ENCODE measurements around the gene NFXL1. TPM values are rescaled to one million over a fixed set of nuclear protein-coding genes. Genes with fewer than 3 reads are reported as not detected.

NFXL1 gene
- polyA plus RNA-seq, 4 donors: 19.9 to 28.6 (median 28.1) TPM

DNA sequence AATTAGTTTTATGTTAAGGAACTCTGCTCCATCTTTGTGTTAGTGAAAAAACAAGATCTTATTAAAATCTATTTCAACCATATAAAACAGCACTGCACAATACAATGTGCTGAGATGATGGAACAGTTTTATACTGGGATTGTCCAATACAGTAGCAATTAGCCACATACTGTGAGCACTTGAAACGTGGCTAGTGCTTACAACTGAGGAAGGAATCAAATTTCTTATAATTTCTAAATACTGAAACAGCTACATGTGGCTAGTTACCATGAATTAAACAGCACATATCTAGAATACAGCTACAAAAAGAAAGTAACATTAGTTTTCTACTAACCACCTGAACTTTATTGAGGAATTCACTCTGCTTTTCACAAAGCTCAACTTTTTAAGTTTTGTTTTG, 14.7 kb downstream of the NFXL1 start:
- no peak for DNase-seq (ENCODE audit: low read depth in 4 of 4, low spot score in 3 of 4)

DNA sequence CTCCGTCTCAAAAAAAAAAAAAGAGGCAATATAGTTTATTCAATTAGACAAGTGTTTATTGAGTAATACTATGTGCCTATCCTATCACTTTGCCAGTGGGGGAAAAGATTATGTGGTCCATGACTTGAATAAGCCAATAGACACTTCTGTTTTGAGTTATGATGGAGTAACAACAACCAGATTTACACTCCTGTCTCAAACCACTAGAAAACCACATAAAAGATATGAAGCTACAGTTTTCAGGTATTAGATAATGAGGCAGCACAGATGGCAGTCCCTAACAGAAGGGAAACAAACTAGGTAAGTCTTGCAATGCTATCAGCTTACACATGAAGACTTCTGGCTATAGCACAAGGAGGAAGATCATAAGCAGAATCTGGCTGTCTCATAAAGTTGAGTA, 22.5 kb downstream of the NFXL1 start:
- DNase-seq (ENCODE audit: low read depth in 4 of 4, low spot score in 3 of 4): no peak

DNA sequence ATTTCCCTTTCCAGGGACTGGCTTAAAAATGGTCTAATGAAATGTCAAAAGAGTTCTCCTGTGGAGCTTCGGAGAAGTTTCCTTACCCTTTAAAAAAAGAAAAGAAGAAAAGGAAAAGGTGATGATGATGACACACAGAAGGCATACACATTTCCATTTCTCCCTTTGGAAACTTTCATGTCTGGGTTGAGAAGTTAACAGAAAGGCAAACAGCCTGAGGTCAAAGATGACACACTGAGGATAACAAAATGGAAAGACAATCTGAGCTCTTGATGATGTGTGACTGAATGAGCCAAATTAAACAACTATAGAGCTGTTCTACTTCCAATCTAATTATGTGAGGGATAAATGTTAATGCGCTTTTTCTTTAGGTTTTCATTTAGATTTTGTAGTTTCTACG, 32.2 kb downstream of the NFXL1 start:
- DNase-seq (ENCODE audit: low read depth in 4 of 4, low spot score in 3 of 4): no peak

DNA sequence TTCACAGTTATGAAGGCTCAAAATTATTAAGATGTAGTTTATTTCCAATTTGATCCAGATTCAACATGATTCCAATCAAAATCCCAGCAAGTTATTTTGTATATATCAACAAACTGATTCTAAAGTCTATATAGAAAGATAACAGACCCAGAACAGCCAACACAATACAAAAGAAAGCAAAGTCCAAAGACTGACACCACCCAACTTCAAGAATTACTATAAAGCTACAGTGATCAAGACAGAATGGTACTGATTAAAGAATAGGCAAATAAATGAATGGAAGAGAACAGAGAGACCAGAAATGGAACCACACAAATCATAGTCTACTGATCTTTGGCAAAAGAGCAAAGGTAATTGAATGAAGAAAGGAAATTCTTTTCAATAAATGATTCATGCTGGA, 34.9 kb downstream of the NFXL1 start:
- DNase-seq (ENCODE audit: low read depth in 4 of 4, low spot score in 3 of 4): no peak

DNA sequence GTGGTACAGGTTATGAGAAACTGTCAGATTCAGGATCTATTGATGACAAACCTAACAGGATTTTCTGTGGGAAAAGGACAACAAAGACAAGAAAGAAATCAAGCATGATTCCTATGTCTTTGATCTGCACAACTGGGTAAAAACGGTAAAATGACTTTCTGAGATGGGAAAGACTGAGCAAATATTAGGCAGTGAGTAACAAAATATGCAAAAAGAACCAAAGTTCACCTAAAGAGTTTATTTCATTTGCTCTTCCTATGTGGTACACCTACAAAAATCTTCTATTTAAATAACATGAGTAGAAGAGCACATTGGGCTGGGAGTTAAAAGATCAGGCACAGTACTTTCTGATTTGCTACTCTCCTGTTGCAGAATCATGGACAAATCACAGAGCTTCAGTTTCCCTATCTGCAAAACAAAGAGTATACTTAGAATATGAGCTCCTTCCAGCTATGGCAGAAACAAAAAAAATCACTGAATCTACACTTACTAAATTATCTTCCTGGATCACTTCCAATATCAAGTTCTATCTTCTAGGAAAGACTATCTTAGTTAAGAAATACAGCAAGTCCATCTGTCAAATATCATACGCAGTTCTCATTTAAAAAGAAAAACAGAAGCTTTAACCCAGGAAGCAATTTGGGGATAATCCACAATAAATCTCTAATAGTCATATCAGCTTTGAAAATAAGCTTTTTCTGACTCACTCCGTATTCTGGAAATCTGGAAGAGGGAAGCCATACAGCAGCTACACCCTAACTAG, 37.4 kb downstream of the NFXL1 start:
- DNase-seq (ENCODE audit: low read depth in 4 of 4, low spot score in 3 of 4): no peak

DNA sequence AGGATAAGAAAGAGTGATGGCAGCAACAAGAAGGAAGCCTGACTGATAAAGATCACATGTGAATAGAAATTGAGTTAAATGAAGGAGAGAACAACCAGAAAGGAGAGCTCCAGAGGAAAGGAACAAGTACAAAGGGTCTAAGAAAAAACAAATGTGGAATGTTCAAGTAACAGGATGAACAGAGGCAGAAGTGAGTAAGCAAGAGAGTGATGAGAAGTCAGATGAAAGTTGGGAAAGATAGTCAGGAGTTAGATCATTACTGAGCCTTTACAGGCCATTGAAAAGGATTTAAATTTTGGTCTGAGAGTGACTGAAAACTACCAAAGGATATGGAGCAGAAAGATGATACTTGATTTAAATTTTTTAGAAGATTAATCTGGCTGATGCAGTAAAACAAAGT, 38.1 kb downstream of the NFXL1 start:
- DNase-seq (ENCODE audit: low read depth in 4 of 4, low spot score in 3 of 4): no peak

DNA sequence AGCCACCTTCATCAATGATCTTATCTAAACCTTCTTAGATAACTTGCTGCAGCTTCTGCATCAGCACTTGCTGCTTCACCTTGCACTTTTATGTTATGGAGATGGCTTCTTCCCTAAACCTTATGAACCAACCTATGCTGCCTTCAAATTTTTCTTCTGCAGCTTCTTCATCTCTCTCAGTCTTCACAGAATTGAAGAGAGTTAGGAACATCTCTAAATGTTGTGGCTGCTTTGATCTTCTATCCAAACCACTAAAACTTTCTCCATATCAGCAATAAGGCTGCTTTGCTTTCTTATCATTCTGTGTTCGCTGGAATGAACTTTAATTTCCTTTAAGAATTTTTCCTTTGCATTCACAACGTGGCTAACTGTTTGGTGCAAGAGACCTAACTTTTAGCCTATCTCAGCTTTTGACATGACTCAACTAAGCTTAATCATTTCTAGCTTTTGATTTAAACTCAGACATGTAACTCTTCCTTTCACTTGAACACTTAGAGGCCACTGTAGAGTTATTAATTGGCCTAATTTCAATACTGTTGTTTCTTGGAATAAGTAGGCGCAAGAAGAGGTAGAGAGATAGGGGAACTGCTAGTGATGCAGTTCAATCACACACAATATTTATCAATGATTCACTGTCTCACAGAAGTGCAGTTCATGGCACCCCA, 40.4 kb downstream of the NFXL1 start:
- DNase-seq (ENCODE audit: low read depth in 4 of 4, low spot score in 3 of 4): no peak

DNA sequence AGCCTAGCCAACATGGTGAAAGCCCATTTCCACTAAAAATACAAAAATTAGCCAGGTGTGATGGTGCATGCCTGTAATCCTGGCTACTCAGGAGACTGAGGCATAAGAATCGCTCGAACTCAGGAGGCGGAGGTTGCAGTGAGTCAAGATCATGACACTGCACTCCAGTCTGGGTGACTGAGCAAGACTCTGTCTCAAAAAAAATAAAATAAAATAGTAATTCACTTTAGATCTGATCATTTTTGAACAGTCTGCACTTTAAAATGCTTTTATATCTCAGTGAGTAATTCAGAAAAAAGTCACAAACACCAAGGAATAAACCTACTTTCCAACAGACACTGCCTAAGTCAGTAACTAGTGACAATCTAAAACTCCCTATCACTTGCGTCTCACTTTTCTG, 50.9 kb downstream of the NFXL1 start:
- no peak for DNase-seq (ENCODE audit: low read depth in 4 of 4, low spot score in 3 of 4)

DNA sequence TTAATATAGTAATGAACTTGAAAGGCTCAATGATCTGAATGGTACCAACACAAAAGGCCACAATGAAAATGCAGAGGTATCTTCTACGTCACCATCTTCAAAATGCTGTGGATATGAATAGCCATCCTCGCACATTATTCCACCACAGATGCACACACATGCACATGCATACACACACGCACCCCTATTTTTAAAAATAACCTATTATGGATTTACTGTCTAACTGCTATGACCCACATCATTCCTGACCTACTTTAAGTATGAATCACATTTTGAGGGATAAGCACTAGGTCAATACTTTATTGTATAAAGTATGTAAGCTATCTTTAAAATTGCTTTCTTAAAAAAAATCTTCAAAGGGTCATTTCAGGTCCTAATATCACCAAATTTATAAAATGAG, 52.1 kb downstream of the NFXL1 start:
- DNase-seq (ENCODE audit: low read depth in 4 of 4, low spot score in 3 of 4): no peak

DNA sequence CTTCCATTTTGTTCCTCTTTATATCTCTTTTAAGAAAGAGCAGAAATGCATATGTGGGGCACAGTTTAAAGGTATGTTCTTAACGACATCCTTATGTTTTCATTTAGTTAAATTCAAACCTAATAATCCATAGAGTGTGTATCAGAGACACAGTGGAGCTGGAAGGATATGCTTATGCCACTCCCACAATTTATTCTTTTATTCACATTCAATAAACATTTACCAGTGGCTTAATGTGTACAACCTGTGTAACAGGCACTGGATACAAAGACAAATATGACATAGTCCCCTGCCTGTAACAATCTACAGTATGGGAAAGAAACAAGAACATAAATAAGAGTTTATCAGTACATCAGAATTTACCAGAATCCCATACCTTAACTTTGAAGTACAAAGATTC, 54.1 kb downstream of the NFXL1 start:
- DNase-seq (ENCODE audit: low read depth in 4 of 4, low spot score in 3 of 4): no peak

DNA sequence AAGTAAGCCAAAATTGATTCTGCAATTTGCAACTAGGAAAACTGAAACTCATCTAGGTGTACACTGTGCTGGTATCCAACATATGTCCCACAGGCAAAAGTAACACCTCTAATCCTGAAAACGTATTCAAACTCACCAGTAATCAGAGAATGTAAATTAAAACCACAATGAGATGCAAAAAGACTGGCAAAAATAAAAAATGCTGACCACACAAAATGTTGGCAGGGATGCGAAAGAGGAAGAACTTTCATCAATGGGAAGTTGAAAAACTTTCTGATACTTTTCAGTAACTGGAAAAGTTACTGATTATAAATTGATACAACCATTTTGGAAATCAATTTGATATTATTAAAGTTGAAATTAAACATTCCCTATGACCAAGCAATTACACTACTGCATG, 56.4 kb downstream of the NFXL1 start:
- no peak for DNase-seq (ENCODE audit: low read depth in 4 of 4, low spot score in 3 of 4)

DNA sequence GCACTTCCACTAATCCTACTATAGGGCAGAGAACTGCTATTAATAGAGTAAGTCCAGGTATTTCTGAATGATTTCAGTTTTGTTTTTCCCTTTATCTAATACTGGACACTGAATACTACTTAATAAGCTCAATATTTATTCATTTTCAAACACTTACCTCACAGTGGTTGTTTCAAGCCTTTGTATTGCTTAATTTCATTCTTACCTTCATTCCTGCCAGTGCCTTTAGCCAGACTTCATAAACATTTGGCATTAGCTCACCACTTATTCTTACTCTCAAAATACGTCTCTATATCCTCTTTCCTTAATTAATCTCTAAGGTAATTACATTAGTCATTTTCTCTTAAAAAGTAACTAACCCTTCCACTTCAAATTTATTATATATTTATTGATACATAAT, 57.7 kb downstream of the NFXL1 start:
- DNase-seq (ENCODE audit: low read depth in 4 of 4, low spot score in 3 of 4): no peak

DNA sequence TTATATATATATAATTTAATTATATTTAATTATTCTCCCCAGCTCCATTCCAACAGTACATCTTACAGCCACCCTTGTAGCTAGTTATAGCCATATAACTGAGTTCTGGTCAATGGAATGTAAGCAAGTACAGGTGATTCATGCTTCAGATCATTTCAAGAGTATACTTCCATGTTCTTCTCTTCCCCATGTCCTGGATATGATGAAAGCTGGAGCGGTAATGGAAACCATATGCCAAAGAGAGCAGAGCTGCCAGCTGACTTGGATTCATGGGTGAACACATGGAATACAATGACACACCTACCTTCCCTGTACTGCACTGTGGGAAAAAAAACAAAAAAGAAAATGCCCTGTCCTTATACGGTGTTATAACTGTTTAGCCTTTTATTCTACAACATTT, 59.0 kb downstream of the NFXL1 start:
- no peak for DNase-seq (ENCODE audit: low read depth in 4 of 4, low spot score in 3 of 4)

DNA sequence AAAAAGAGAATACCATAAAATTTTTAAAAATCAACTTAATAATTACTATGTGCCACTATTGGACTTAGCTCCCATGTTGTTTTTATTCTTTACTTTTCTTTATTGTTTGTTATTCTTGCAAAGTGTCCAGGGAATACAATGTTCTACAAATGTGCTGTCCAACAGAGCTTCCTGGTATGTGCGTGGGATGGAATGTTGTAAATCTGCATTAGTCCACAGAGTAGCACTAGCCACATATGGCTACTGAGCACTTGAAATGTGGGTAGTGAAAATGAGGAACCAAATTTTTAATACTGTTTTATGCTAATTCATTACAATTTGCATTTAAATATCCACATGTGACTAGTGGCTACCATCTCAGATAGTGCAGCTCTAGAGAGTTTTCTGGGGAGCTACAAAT, 62.2 kb downstream of the NFXL1 start:
- peak in 1 of 4 donors; percentile 18 for DNase-seq (ENCODE audit: low read depth in 4 of 4, low spot score in 3 of 4)

DNA sequence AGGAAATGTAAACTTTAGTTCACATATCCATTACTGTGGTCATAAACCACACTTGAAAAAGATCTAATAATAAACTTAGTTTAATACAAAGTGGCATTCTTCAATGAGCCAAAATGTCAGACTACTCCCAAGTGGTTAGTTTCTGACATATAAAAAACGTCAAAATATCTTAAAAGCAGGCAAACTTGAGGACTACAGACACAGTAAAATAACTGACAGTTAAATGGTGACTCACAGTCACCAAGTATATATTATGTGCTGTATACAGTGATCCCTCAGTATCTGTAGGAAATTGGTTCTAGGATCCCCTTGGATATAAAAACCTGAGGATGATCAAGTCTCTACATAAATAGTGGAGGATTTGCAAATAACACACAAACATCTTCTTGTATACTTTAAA, 64.9 kb downstream of the NFXL1 start:
- no peak for DNase-seq (ENCODE audit: low read depth in 4 of 4, low spot score in 3 of 4)

DNA sequence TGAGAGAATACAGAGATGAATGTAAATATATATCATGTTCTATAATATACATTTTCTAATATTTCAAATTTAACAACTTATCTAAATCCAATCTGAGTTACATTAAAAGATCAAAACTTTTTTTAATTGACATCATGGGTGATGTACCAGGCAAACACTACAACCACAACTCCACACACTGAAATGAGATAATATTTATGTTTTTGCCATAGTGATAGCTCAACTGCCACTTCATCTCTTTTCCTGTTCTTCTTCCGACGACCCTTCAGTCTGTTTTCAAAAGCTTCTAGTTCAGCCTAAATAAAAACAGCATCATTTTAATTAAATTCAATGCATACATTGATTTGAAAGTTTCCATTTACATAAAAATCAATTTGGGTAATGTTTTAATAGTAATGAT, 66.3 kb downstream of the NFXL1 start:
- DNase-seq (ENCODE audit: low read depth in 4 of 4, low spot score in 3 of 4): no peak

DNA sequence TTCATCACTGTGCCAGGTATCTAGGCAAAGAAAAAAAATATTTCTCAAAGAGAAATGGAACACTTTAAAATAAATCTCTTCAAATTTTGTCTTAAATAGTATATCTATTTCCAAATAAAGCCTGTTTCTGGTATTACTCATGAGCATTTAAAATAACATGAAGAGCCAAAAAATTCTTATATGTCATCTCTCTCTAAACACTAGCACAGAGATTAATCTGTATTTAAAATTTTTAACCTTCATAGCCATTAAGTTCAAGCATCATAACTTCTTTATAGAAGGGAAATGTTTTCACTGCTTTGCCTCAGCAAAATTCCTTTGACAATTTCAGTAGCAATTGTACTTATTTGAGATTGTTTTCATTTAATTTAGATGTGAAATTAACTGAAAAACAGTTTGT, 71.4 kb downstream of the NFXL1 start:
- no peak for DNase-seq (ENCODE audit: low read depth in 4 of 4, low spot score in 3 of 4)

DNA sequence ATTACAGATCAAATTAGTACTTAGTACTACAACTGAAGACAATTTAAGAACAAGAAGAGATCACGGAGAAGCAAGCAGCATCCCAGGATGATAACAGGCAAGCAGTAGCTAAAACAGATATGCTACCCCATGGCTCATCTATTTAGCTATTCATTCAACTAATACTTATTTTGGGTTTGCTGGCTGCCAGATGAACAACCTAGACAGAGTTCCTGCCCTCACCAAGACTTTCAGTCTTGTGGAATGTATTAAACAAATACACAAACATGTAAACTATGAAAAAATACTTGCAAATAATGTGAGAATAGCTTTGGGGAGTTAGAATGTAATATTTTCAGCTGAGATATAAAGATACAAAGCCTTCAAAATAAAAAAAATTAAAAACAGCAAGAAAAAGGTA, 74.1 kb downstream of the NFXL1 start:
- no peak for DNase-seq (ENCODE audit: low read depth in 4 of 4, low spot score in 3 of 4)

DNA sequence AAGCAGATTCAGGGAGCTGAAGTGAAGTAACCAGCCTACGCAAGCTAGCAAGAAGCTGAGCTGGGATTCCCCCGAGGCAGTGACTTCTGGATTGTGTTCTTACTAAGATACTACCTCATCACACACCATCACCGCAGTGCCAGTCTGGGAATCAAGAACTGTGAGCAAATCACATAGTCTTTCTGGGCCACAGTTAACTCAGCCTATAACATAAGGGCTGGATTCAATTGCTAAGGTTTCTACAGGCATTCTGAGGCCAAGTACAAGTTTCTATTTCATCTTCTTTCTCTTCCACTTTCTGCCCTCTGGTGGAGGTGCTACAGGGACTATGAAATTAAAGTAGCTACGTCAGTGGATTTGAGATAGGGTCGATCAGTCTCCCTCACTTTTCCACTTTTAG, 75.1 kb downstream of the NFXL1 start:
- DNase-seq (ENCODE audit: low read depth in 4 of 4, low spot score in 3 of 4): no peak

DNA sequence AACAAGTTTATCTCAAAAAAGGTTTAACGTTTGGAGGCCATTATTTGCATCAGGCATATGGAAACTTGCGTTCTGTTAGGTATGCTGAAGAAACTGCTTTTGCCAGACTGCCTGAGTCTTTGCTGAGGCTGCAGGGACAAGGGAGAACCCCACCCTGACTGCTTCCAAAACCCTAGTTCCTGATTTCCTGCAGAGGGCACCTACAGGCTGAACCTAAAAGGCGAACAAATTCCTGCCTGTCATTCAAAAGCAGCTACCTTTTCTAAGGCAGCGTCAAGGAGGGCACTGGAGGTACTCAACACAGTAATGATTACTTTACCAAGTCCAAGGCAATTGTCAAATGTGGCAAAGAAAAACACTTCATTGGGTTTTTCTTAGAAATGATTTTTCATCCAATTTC, 75.9 kb downstream of the NFXL1 start:
- DNase-seq (ENCODE audit: low read depth in 4 of 4, low spot score in 3 of 4): no peak

DNA sequence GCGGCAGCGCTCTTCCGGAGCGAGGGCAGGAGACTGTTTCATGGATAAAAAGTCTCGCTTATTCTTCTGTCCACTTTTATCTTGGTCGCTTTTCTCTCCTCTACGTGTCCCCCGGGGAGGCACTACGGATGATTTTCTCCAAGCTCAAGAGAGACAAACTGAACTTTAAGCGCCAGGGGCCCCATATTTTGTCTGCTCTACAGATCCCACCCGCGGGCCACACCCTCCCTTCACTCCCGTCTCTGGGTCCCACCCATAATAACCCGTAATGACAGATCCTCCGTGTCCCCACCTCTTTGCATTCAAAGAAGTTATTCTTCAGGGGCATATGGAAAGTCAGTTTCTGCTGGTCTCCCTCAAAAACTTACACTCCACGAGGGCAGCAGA, 76.5 kb downstream of the NFXL1 start, which contains the start of gene CORIN:
Gene CORIN (minus strand): TSS at position 160 of the 387 bp plus-strand sequence. CDS start 118 bp downstream, at position 42.
- no peak for DNase-seq (ENCODE audit: low read depth in 4 of 4, low spot score in 3 of 4)

DNA sequence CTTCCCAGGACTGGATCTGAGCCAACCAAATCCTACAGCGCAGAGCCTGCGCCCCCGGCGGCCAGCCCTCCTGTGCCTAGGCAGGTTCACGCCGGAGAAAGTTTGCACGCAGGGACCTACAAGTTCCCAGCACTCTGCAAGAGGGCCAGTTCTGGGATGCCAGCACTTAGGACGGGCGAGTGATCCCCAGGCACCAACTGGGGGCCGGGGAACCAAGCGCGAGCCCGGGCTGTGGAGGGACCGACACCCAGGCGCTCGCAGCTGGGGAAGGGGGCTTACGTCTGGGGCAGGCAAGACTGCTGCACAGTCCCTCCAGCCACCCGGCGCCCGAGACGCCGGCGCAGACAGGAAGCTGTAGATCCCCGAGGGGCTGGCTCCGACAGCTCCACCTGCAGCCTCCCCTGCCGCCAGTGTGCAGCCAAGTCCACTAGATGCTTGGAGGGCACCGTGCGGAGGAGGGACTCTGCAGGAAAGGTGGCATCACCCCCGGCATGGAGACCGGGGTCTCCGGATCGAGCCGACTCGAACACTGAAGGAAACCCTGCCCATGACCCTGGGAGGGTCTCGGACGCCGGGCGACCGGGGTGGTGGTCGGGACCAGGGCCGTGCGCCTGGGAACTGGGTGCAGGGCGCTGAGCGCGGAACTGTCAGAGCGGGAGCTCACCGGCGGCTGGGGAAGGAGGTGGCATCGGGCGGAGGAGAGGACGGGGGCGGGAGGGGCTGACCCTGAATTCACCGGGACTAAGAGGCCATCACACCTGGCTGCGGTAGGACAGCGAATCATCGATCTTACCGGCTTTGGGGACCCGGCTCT, 77.1 kb downstream of the NFXL1 start:
- DNase-seq (ENCODE audit: low read depth in 4 of 4, low spot score in 3 of 4): peak in 3 of 4 donors; percentile 39 to 55 (median 40)
